ENCODE data around the gene CELA2B.

DNA sequence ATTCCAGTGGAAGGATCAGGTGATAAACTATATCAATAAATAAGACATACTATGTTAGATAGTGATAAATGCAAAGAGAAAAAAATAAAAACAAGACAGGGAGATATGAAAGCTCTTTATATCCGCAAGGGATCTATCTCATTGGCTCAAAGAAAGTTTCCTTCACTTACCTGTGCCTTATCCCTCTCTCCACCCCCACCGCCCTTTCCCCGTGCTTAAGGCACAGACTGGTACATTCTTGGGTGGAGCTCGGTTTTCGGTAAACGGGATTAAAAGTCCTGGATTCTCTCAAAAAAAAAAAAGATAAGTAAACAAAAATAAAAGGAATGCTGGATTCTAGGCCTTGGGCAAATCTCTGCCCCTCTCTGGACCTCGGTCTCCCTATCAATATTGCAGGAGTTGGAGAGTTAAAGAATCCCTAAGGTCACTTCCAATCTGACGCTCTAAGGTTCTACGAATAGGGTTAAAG is 50.2 kb downstream of the CELA2B start:
- no peak for TF ChIP-seq ZNF112 (tag by site-specific recombination; IDR thresholded peaks at IDR 0.05)
- TF ChIP-seq, protein P1, sequence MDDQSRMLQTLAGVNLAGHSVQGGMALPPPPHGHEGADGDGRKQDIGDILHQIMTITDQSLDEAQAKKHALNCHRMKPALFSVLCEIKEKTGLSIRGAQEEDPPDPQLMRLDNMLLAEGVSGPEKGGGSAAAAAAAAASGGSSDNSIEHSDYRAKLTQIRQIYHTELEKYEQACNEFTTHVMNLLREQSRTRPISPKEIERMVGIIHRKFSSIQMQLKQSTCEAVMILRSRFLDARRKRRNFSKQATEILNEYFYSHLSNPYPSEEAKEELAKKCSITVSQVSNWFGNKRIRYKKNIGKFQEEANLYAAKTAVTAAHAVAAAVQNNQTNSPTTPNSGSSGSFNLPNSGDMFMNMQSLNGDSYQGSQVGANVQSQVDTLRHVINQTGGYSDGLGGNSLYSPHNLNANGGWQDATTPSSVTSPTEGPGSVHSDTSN (CRISPR knock-in tag; IDR thresholded peaks at IDR 0.05) = no peak
- no peak for TF ChIP-seq ZNF292 (tag by site-specific recombination; IDR thresholded peaks at IDR 0.05; ENCODE audit: borderline replicate concordance, low read depth)
- TF ChIP-seq, protein P2, sequence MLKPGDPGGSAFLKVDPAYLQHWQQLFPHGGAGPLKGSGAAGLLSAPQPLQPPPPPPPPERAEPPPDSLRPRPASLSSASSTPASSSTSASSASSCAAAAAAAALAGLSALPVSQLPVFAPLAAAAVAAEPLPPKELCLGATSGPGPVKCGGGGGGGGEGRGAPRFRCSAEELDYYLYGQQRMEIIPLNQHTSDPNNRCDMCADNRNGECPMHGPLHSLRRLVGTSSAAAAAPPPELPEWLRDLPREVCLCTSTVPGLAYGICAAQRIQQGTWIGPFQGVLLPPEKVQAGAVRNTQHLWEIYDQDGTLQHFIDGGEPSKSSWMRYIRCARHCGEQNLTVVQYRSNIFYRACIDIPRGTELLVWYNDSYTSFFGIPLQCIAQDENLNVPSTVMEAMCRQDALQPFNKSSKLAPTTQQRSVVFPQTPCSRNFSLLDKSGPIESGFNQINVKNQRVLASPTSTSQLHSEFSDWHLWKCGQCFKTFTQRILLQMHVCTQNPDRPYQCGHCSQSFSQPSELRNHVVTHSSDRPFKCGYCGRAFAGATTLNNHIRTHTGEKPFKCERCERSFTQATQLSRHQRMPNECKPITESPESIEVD (tag by site-specific recombination; IDR thresholded peaks at IDR 0.05) = no peak
- TF ChIP-seq, protein P3, sequence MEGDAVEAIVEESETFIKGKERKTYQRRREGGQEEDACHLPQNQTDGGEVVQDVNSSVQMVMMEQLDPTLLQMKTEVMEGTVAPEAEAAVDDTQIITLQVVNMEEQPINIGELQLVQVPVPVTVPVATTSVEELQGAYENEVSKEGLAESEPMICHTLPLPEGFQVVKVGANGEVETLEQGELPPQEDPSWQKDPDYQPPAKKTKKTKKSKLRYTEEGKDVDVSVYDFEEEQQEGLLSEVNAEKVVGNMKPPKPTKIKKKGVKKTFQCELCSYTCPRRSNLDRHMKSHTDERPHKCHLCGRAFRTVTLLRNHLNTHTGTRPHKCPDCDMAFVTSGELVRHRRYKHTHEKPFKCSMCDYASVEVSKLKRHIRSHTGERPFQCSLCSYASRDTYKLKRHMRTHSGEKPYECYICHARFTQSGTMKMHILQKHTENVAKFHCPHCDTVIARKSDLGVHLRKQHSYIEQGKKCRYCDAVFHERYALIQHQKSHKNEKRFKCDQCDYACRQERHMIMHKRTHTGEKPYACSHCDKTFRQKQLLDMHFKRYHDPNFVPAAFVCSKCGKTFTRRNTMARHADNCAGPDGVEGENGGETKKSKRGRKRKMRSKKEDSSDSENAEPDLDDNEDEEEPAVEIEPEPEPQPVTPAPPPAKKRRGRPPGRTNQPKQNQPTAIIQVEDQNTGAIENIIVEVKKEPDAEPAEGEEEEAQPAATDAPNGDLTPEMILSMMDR (tag by site-specific recombination; IDR thresholded peaks at IDR 0.05) = no peak
- no peak for TF ChIP-seq ZFHX2 (tag by site-specific recombination; conservative IDR thresholded peaks at IDR 0.05)
- no peak for TF ChIP-seq ZNF221 (tag by site-specific recombination; IDR thresholded peaks at IDR 0.05; ENCODE audit: borderline replicate concordance)
- TF ChIP-seq PRDM1 (tag by site-specific recombination; IDR thresholded peaks at IDR 0.05) = no peak
